Lung (tissue), 12 donors: Measurements from ENCODE around the gene ATAD3A. TPM values are rescaled to one million over a fixed set of nuclear protein-coding genes. Genes with fewer than 3 reads are reported as not detected.
"Not testable (repeated sequence)": the region's sequence is repeated elsewhere in the genome, so short reads cannot be mapped to it uniquely, and the experiment has no call there.

Experiments
- ATAC-seq: fragments of 200-7000 bp; cut with Tn5 transposase; one replicate; pipeline ENCODE4 v1.9.1; 2020; ENCODE audit warnings: moderate number of reproducible peaks; ENCODE audit not compliant: insufficient read depth, low FRiP score
- DNase-seq, 3 donors: peaks; one replicate each; pipeline ENCODE4 v3.0.0-alpha.2; 2013 to 2017
- H3K27ac ChIP-seq, 2 donors: one replicate each; pipeline ENCODE4 v1.5.1; 2013; ENCODE audit warnings: mild to moderate bottlenecking in 2 of 2, moderate library complexity in 2 of 2, control low read depth in 1 of 2, inconsistent platforms in 1 of 2, low read depth in 1 of 2, low read length in 1 of 2
- H3K27me3 ChIP-seq, 3 donors: one replicate each; pipeline ENCODE4 v1.5.1; 2013; ENCODE audit warnings: low read length in 2 of 3; ENCODE audit not compliant: control insufficient read depth in 3 of 3, insufficient read depth in 3 of 3
- H3K36me3 ChIP-seq, 4 donors: one replicate each; pipeline ENCODE4 v1.5.1; 2013; ENCODE audit warnings: low read length in 4 of 4, mild to moderate bottlenecking in 1 of 4, moderate library complexity in 1 of 4; ENCODE audit not compliant: control insufficient read depth in 4 of 4, insufficient read depth in 4 of 4
- H3K4me1 ChIP-seq, 5 donors: one replicate each; pipeline ENCODE4 v1.5.1; 2013; ENCODE audit warnings: low read length in 5 of 5, mild to moderate bottlenecking in 2 of 5, moderate library complexity in 1 of 5; ENCODE audit not compliant: control insufficient read depth in 5 of 5, insufficient read depth in 5 of 5
- H3K4me3 ChIP-seq: one replicate; pipeline ENCODE4 v1.5.1; 2013; ENCODE audit warnings: mild to moderate bottlenecking, control low read depth, moderate library complexity
- H3K9ac ChIP-seq, 2 donors: one replicate each; pipeline ENCODE4 v1.5.1; 2013; ENCODE audit warnings: low read length in 2 of 2, control low read depth in 1 of 2; ENCODE audit not compliant: insufficient read depth in 1 of 2
- H3K9me3 ChIP-seq, 4 donors: one replicate each; pipeline ENCODE4 v1.5.1; 2013; ENCODE audit warnings: low read length in 3 of 4, mild to moderate bottlenecking in 1 of 4, moderate library complexity in 1 of 4; ENCODE audit not compliant: control insufficient read depth in 4 of 4, insufficient read depth in 3 of 4
- CTCF ChIP-seq: IDR thresholded peaks from 2 replicates; pipeline ENCODE4 v1.5.1; 2012; ENCODE audit warnings: mild to moderate bottlenecking; ENCODE audit errors: control extremely low read depth, extremely low read depth
- WGBS, 2 donors: extraction: QIAGEN DNeasy Blood & Tissue Kit; methylation state at CpG; one replicate each; pipeline ENCODE4 v1.1.7; 2013; 5-methylcytosine and 5-hydroxymethylcytosine counted together
- polyA plus RNA-seq, 2 donors: library from polyadenylated mRNA; stranded (reverse); fragments of 200-250 nt; gene quantifications; one replicate each; pipeline ENCODE4 v1.2.1, GENCODE V29; 2013
- total RNA-seq, 2 donors: library from RNA; depleted of rRNA in 1 of 2; stranded (reverse); fragments of >200 nt in 1 of 2; gene quantifications; one replicate each; pipeline ENCODE4 v1.2.1, GENCODE V29; 2014 to 2021
- donor health status: control.
- donor health status: control.
- donor health status: Bipolar disorder and iron deficiency.
- donor health status: healthy.
- donor health status: DM: yes; HTN: yes; CAD: no.

Gene ATAD3A
- total and polyA plus RNA-seq, 4 donors, result 8.1 to 31.3 (median 28.3) TPM

- Histone ChIP-seq H3K27ac (no peak overlapping the region), H3K36me3 (peaks cover 0 to 63% (median 20%) of the 10 kb centered on the region in 4 donors), H3K9me3 (peaks cover 0 to 2% (median 0%) of the 10 kb centered on the region in 4 donors), H3K27me3 (no peaks in the 10 kb centered on the region), H3K4me3 (no peak overlapping the region), H3K9ac (no peak overlapping the region), H3K4me1 (no peaks in the 10 kb centered on the region)
- DNase-seq (no peak), ATAC-seq (no peak)
- WGBS, 2 donors, result 97 to 98% methylated on average over 14 of the region's 14 CpGs
- no peak for TF ChIP-seq CTCF
Observed at GRCh38 chr1:1482856-1483255, 29.1 kb upstream of the ATAD3A start.

DNA sequence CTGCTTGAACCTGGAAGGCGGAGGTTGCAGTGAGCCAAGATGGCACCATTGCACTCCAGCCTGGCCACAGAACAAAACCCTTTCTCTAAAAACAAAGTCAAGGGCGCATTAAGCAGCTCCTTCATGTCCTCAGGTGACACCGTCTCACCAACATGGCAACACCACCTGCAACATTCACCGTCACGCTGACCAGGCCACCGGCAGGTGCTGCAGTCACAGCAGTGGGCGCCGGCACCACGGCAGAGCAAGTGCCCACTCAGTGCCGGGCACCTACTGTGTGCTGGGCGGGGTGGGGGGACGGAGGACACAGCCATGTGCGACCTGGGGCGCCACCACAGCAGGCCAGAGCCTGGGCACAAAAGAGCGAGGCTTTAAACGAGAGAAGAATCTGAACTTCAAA, 28.2 kb upstream of the ATAD3A start:
- peaks cover 0 to 65% (median 20%) of the 10 kb centered on the region in 4 donors for H3K36me3 ChIP-seq
- H3K4me3 ChIP-seq, result no peak overlapping the region
- H3K4me1 ChIP-seq, result no peaks in the 10 kb centered on the region
- no peak overlapping the region for H3K9ac ChIP-seq
- WGBS, 2 donors, result 96% methylated on average over 16 of the region's 16 CpGs
- H3K9me3 ChIP-seq, result peaks cover 0 to 2% (median 0%) of the 10 kb centered on the region in 4 donors
- TF ChIP-seq CTCF, result no peak
- H3K27me3 ChIP-seq, result no peaks in the 10 kb centered on the region
- no peak overlapping the region for H3K27ac ChIP-seq
- DNase-seq, result no peak
- ATAC-seq, result no peak

DNA sequence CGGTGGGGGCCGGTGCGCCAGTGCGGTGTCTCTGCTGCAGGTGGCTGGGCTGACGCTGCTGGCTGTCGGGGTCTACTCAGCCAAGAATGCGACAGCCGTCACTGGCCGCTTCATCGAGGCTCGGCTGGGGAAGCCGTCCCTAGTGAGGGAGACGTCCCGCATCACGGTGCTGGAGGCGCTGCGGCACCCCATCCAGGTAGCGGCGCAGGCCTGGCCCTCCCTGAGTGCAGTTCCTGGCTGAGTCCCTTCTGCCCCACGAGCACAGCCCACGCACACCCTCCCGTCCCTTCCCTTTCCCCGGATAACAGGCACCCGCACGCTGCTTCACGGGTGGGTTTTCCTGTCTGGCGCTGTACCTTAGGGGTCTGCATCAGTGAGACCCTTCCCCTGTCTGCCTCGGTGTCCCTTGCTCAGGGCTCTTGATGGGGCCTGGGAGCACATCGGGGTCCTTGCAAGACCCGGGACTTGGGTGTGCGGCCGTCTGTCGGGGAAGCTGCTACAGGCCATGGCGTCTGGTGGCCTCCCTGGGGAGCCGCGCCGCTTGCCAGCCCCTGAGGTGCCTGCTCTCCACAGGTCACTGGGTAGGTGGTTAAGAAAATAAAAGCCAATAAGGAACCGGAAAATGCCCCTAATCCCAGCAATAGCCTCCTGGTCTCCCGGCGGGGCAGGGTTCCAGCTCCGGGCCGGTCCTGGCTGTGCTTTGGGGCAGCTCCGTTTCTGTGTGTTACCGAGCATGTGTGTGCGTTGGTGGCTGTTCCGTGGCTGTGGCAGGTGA, 26.8 kb upstream of the ATAD3A start:
- not testable (repeated sequence) for H3K4me1 ChIP-seq, DNase-seq, H3K27me3 ChIP-seq, H3K9ac ChIP-seq, H3K27ac ChIP-seq, H3K4me3 ChIP-seq, ATAC-seq, H3K9me3 ChIP-seq
- WGBS, 2 donors, result 95% methylated on average over 28 to 43 of the region's 46 CpGs
- peaks cover 0 to 66% (median 17%) of the 10 kb centered on the region in 4 donors for H3K36me3 ChIP-seq

- not testable (repeated sequence) for H3K9ac ChIP-seq, ATAC-seq, H3K4me3 ChIP-seq, H3K27ac ChIP-seq, H3K4me1 ChIP-seq, H3K9me3 ChIP-seq, DNase-seq, H3K27me3 ChIP-seq
- 95 to 96% methylated on average over 26 to 28 of the region's 31 CpGs for WGBS, 2 donors
- peaks cover 1 to 67% (median 18%) of the 10 kb centered on the region in 4 donors for H3K36me3 ChIP-seq
Observed at GRCh38 chr1:1485755-1486317, 26.1 kb upstream of the ATAD3A start.
